Upper lobe of right lung (tissue), 1 donor: ENCODE data around the gene DOCK1. TPM values are rescaled to one million over a fixed set of nuclear protein-coding genes. Genes with fewer than 3 reads are reported as not detected.

Experiments used
- ATAC-seq: fragments of 200-7000 bp; cut with Tn5 transposase; one replicate; pipeline ENCODE4 v1.9.1; 2020; ENCODE audit warnings: mild to moderate bottlenecking, moderate library complexity
- DNase-seq: peaks from one replicate; pipeline ENCODE4 v3.0.0-alpha.2; 2020
- H3K27ac ChIP-seq: fragments of 200-600 bp; one replicate; pipeline ENCODE4 v1.8.0; 2022
- H3K27me3 ChIP-seq: fragments of 200-600 bp; one replicate; pipeline ENCODE4 v1.8.0; 2022; ENCODE audit warnings: mild to moderate bottlenecking
- H3K36me3 ChIP-seq: fragments of 200-600 bp; one replicate; pipeline ENCODE4 v1.8.0; 2022
- H3K4me1 ChIP-seq: fragments of 200-600 bp; one replicate; pipeline ENCODE4 v1.8.0; 2022
- H3K4me3 ChIP-seq: fragments of 200-600 bp; one replicate; pipeline ENCODE4 v1.8.0; 2022; ENCODE audit warnings: mild to moderate bottlenecking
- H3K9me3 ChIP-seq: fragments of 200-600 bp; one replicate; pipeline ENCODE4 v1.8.0; 2022
- CTCF ChIP-seq: fragments of 200-600 bp; IDR thresholded peaks from one replicate; pipeline ENCODE4 v1.8.0; 2022; ENCODE audit warnings: antibody characterized with exemption
- intact Hi-C: fragments of 100-400 bp; cut with DNase I; formaldehyde crosslinking; loops from one replicate; pipeline ENCODE4 v1.11.0; 2022
- total RNA-seq: library from RNA; stranded (reverse); fragmentation: NEBNext Ultra II Directional; extraction: Animal tissue kit (Norgen Biotek cat#: 25700); gene quantifications from one replicate; pipeline ENCODE4 v1.2.1, GENCODE V29; 2021
- donor health status: DM: no; HTN: yes; CAD: no; lungs with severe emphysema.

DOCK1 gene
- total RNA-seq, 1 donor from 2014 or later, result 46.4 TPM

- Histone ChIP-seq H3K27me3 (no peaks in the 10 kb centered on the region), H3K4me3 (no peak overlapping the region), H3K36me3 (peaks cover 14% of the 10 kb centered on the region), H3K9me3 (no peaks in the 10 kb centered on the region), H3K4me1 (no peaks in the 10 kb centered on the region), H3K27ac (no peak overlapping the region)
- no peak for DNase-seq
- intact Hi-C loops, result no loop called here
- no peak for ATAC-seq
- no peak for TF ChIP-seq CTCF
These were observed 340.2 kb downstream of the DOCK1 start for GRCh38 chr10:127245456-127245855.

GRCh38 chr10:127250031-127250430, 344.8 kb downstream of the DOCK1 start:
- DNase-seq (no peak), ATAC-seq (no peak)
- TF ChIP-seq CTCF, result no peak
- Histone ChIP-seq H3K4me1 (peaks cover 6% of the 10 kb centered on the region), H3K9me3 (no peaks in the 10 kb centered on the region), H3K36me3 (peaks cover 14% of the 10 kb centered on the region), H3K27ac (no peak overlapping the region), H3K4me3 (no peak overlapping the region), H3K27me3 (no peaks in the 10 kb centered on the region)
- intact Hi-C loops, result no loop called here

GRCh38 chr10:127252818-127253217, 347.6 kb downstream of the DOCK1 start:
- Histone ChIP-seq H3K4me1 (peaks cover 6% of the 10 kb centered on the region), H3K36me3 (peaks cover 24% of the 10 kb centered on the region), H3K27ac (no peak overlapping the region), H3K9me3 (no peaks in the 10 kb centered on the region), H3K4me3 (no peak overlapping the region), H3K27me3 (no peaks in the 10 kb centered on the region)
- no peak for TF ChIP-seq CTCF
- intact Hi-C loops, result no loop called here
- DNase-seq (no peak), ATAC-seq (no peak)

GRCh38 chr10:127254276-127254675, 349.0 kb downstream of the DOCK1 start:
- intact Hi-C loops, result no loop called here
- no peak overlapping the region for H3K27ac ChIP-seq
- no peaks in the 10 kb centered on the region for H3K27me3 ChIP-seq
- H3K9me3 ChIP-seq, result no peaks in the 10 kb centered on the region
- H3K4me3 ChIP-seq, result no peak overlapping the region
- H3K4me1 ChIP-seq, result peaks cover 6% of the 10 kb centered on the region
- ATAC-seq (peak; percentile 42), DNase-seq (no peak)
- no peak for TF ChIP-seq CTCF
- H3K36me3 ChIP-seq, result peaks cover 19% of the 10 kb centered on the region

- Histone ChIP-seq H3K4me1 (peaks cover 6% of the 10 kb centered on the region), H3K9me3 (no peaks in the 10 kb centered on the region), H3K4me3 (no peak overlapping the region), H3K27ac (no peak overlapping the region), H3K36me3 (peaks cover 19% of the 10 kb centered on the region), H3K27me3 (no peaks in the 10 kb centered on the region)
- intact Hi-C loops, result no loop called here
- no peak for TF ChIP-seq CTCF
- no peak for DNase-seq
- no peak for ATAC-seq
These were observed 352.2 kb downstream of the DOCK1 start for GRCh38 chr10:127257395-127257794.

GRCh38 chr10:127259347-127259746, 354.1 kb downstream of the DOCK1 start:
- H3K27me3 ChIP-seq, result no peaks in the 10 kb centered on the region
- peaks cover 19% of the 10 kb centered on the region for H3K36me3 ChIP-seq
- ATAC-seq, result no peak
- intact Hi-C loops, result no loop called here
- no peak for TF ChIP-seq CTCF
- H3K4me3 ChIP-seq, result no peak overlapping the region
- H3K9me3 ChIP-seq, result no peaks in the 10 kb centered on the region
- no peak overlapping the region for H3K27ac ChIP-seq
- peaks cover 5% of the 10 kb centered on the region for H3K4me1 ChIP-seq
- DNase-seq, result no peak
